ENCODE data around the gene NFE2L1. TPM values are rescaled to one million over a fixed set of nuclear protein-coding genes. Genes with fewer than 3 reads are reported as not detected.

NFE2L1 gene
- total and polyA plus RNA-seq, 9 of the 15 experiments (the other 6 are each of a cell fraction or from before 2014, with no cell fraction given), result 2.0 to 68.6 (median 39.7) TPM

DNA sequence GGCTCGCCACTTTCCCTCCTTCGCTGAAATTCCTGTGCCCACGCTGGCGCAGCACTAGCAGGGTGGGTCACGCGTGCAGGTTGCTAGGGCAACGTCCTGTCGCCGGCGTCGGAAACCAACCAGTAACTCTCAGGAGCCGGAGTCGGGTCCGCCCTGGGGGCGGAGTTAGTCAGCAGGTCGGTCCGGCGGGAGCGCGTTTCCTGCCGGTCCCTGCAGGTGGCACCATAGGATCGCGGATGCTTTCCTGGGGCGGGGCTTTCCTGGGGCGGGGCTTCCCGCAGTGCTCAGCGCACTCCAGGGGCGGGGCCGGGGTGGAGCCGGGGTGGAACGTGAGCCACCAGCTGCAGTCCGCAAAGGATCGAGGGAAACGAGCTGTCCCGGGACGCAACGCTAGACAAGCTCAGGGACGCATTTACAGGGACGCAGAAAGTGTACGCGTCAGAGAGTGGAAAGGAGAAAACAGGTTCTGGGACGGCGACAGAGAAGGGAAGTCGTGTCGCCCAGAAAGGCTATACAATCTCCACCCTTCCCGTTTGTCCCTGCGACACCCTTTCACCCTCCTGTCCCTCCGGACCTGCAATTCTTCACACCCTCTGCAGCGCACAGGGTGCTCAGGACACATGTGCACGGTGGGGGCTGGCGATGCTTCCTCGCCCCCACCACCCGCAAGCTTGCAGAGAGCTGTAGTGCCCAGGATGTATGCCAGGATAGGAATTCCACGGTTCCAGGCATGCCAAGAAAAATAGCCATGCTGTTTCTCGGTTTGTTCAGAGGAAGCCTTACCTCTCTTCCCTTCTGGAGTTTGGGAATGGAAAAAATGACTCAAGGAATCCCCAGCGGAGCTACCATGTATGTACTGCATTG, 22.9 kb upstream of the NFE2L1 start (continued):
- TF ChIP-seq MAZ (CRISPR knock-in tag; conservative IDR thresholded peaks at IDR 0.05 in 1 of 2, IDR thresholded peaks at IDR 0.05 in 1 of 2) (peak in 1 of 2 experiments; percentile 79; a peak in 3 of 4 replicates), NFYB (IDR thresholded peaks at IDR 0.05; ENCODE audit: extremely low read depth, insufficient read length) (peak; percentile 27), TOE1 (IDR thresholded peaks at IDR 0.05; ENCODE audit: borderline replicate concordance) (no peak; the same call in 1 of the 2 replicates), TOE1 (CRISPR knock-in tag; IDR thresholded peaks at IDR 0.05; ENCODE audit: borderline replicate concordance, low read depth) (no peak), ZNF165 (CRISPR knock-in tag; IDR thresholded peaks at IDR 0.05; ENCODE audit: borderline replicate concordance) (no peak), NUFIP1 (IDR thresholded peaks at IDR 0.05; ENCODE audit: partially characterized antibody) (no peak), CREM (IDR thresholded peaks at IDR 0.05; ENCODE audit: low read depth) (peak; percentile 33; the same call in 1 of the 2 replicates), SREBF1 (IDR thresholded peaks at IDR 0.05; ENCODE audit: borderline replicate concordance, low read depth, low read length) (peak; percentile 37; the same call in 1 of the 2 replicates), ZNF551 (CRISPR knock-in tag; IDR thresholded peaks at IDR 0.05) (no peak), RBFOX2 (IDR thresholded peaks at IDR 0.05; ENCODE audit: low read depth, low read length) (no peak), ETV5 (CRISPR knock-in tag; IDR thresholded peaks at IDR 0.05; ENCODE audit: low read depth) (no peak), FOXP1 (CRISPR knock-in tag; IDR thresholded peaks at IDR 0.05) (peak; percentile 85; the same call in 1 of the 2 replicates), HCFC1 (IDR thresholded peaks at IDR 0.05; ENCODE audit: low read depth, low read length) (peak; percentile 33), RNF2 (IDR thresholded peaks at IDR 0.05) (peak; percentile 20; the same call in 1 of the 2 replicates), ELF2 (CRISPR knock-in tag; IDR thresholded peaks at IDR 0.05) (no peak)
- TF ChIP-seq, protein P1, sequence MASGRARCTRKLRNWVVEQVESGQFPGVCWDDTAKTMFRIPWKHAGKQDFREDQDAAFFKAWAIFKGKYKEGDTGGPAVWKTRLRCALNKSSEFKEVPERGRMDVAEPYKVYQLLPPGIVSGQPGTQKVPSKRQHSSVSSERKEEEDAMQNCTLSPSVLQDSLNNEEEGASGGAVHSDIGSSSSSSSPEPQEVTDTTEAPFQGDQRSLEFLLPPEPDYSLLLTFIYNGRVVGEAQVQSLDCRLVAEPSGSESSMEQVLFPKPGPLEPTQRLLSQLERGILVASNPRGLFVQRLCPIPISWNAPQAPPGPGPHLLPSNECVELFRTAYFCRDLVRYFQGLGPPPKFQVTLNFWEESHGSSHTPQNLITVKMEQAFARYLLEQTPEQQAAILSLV (tag; IDR thresholded peaks at IDR 0.05), result no peak
- TF ChIP-seq, protein P2, sequence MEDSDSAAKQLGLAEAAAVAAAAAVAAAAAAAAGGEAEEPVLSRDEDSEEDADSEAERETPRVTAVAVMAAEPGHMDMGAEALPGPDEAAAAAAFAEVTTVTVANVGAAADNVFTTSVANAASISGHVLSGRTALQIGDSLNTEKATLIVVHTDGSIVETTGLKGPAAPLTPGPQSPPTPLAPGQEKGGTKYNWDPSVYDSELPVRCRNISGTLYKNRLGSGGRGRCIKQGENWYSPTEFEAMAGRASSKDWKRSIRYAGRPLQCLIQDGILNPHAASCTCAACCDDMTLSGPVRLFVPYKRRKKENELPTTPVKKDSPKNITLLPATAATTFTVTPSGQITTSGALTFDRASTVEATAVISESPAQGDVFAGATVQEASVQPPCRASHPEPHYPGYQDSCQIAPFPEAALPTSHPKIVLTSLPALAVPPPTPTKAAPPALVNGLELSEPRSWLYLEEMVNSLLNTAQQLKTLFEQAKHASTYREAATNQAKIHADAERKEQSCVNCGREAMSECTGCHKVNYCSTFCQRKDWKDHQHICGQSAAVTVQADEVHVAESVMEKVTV (CRISPR knock-in tag; IDR thresholded peaks at IDR 0.05), result peak; percentile 85
- TF ChIP-seq, protein P3, sequence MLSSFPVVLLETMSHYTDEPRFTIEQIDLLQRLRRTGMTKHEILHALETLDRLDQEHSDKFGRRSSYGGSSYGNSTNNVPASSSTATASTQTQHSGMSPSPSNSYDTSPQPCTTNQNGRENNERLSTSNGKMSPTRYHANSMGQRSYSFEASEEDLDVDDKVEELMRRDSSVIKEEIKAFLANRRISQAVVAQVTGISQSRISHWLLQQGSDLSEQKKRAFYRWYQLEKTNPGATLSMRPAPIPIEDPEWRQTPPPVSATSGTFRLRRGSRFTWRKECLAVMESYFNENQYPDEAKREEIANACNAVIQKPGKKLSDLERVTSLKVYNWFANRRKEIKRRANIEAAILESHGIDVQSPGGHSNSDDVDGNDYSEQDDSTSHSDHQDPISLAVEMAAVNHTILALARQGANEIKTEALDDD (IDR thresholded peaks at IDR 0.05), result peak; percentile 49; the same call in 1 of the 2 replicates
- TF ChIP-seq, protein P4, sequence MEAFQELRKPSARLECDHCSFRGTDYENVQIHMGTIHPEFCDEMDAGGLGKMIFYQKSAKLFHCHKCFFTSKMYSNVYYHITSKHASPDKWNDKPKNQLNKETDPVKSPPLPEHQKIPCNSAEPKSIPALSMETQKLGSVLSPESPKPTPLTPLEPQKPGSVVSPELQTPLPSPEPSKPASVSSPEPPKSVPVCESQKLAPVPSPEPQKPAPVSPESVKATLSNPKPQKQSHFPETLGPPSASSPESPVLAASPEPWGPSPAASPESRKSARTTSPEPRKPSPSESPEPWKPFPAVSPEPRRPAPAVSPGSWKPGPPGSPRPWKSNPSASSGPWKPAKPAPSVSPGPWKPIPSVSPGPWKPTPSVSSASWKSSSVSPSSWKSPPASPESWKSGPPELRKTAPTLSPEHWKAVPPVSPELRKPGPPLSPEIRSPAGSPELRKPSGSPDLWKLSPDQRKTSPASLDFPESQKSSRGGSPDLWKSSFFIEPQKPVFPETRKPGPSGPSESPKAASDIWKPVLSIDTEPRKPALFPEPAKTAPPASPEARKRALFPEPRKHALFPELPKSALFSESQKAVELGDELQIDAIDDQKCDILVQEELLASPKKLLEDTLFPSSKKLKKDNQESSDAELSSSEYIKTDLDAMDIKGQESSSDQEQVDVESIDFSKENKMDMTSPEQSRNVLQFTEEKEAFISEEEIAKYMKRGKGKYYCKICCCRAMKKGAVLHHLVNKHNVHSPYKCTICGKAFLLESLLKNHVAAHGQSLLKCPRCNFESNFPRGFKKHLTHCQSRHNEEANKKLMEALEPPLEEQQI (IDR thresholded peaks at IDR 0.05), result no peak
- TF ChIP-seq, protein P5, sequence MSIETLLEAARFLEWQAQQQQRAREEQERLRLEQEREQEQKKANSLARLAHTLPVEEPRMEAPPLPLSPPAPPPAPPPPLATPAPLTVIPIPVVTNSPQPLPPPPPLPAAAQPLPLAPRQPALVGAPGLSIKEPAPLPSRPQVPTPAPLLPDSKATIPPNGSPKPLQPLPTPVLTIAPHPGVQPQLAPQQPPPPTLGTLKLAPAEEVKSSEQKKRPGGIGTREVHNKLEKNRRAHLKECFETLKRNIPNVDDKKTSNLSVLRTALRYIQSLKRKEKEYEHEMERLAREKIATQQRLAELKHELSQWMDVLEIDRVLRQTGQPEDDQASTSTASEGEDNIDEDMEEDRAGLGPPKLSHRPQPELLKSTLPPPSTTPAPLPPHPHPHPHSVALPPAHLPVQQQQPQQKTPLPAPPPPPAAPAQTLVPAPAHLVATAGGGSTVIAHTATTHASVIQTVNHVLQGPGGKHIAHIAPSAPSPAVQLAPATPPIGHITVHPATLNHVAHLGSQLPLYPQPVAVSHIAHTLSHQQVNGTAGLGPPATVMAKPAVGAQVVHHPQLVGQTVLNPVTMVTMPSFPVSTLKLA (conservative IDR thresholded peaks at IDR 0.05), result peak; percentile 87 to 95
